PC-9 (cell line): ENCODE data around the gene RAB36. TPM values are rescaled to one million over a fixed set of nuclear protein-coding genes. Genes with fewer than 3 reads are reported as not detected.

ENCODE experiments used
- BruUV-seq: library from RNA; stranded (reverse); fragments of 400-500 nt; replicated peaks from 2 replicates; lab custom pipeline; 2021; lab: Mats Ljungman, UMichigan
- CTCF ChIA-PET: fragments of 300-600 bp; sonication (Branson Sonifier 250); formaldehyde crosslinking; loops from one replicate; lab custom pipeline; 2022; ENCODE audit warnings: antibody characterized with exemption; lab: Charles Lee
- POLR2A ChIA-PET: fragments of 300-600 bp; sonication (Branson Sonifier 250); formaldehyde crosslinking; loops from one replicate; lab custom pipeline; 2022; ENCODE audit warnings: antibody characterized with exemption; ENCODE audit not compliant: unreplicated experiment; lab: Charles Lee
- DNase-seq, 2 experiments: peaks; one replicate each; pipeline versions ENCODE4 v3.0.0 to v3.0.0-alpha.2; 2015 to 2022; ENCODE audit warnings: mixed read lengths in 1 of 2
- H2AFZ ChIP-seq: fragments of 200-600 bp; sonication (generic); 2 replicates; pipeline ENCODE4 v1.8.1; 2017; ENCODE audit warnings: antibody characterized with exemption
- H3F3A ChIP-seq: fragments of 200-600 bp; sonication (generic); 2 replicates; pipeline ENCODE4 v1.8.1; 2017; ENCODE audit warnings: antibody characterized with exemption, mild to moderate bottlenecking, low read depth; ENCODE audit not compliant: insufficient read depth
- H3K27ac ChIP-seq: fragments of 200-600 bp; sonication (generic); 2 replicates; pipeline ENCODE4 v1.6.1; 2016; ENCODE audit warnings: mixed run types
- H3K27me3 ChIP-seq: fragments of 200-600 bp; sonication (generic); 2 replicates; pipeline ENCODE4 v1.6.1; 2016; ENCODE audit warnings: low read depth, mixed run types; ENCODE audit not compliant: insufficient read depth
- H3K36me3 ChIP-seq: fragments of 200-600 bp; sonication (generic); 2 replicates; pipeline ENCODE4 v1.6.1; 2016; ENCODE audit warnings: low read depth, mixed run types
- H3K4me1 ChIP-seq: fragments of 200-600 bp; sonication (generic); replicated peaks from 2 replicates; pipeline ENCODE4 v1.6.1; 2016; ENCODE audit warnings: mixed run types; ENCODE audit not compliant: insufficient read depth
- H3K4me2 ChIP-seq: fragments of 200-600 bp; sonication (generic); 2 replicates; pipeline ENCODE4 v1.6.1; 2017; ENCODE audit warnings: mixed run types
- H3K4me3 ChIP-seq: fragments of 200-600 bp; sonication (generic); 2 replicates; pipeline ENCODE4 v1.6.1; 2016; ENCODE audit warnings: mixed run types
- H3K79me2 ChIP-seq: fragments of 200-600 bp; sonication (generic); 2 replicates; pipeline ENCODE4 v1.6.1; 2017; ENCODE audit warnings: low read depth, mixed run types
- H3K9me2 ChIP-seq: fragments of 200-600 bp; sonication (generic); 2 replicates; pipeline ENCODE4 v1.8.1; 2017; ENCODE audit warnings: mild to moderate bottlenecking; ENCODE audit not compliant: insufficient read depth
- H3K9me3 ChIP-seq: fragments of 200-600 bp; sonication (generic); 2 replicates; pipeline ENCODE4 v1.8.1; 2016; ENCODE audit warnings: low read depth; ENCODE audit not compliant: insufficient read depth
- H4K20me1 ChIP-seq: fragments of 200-600 bp; sonication (generic); 2 replicates; pipeline ENCODE4 v1.8.1; 2017; ENCODE audit not compliant: insufficient read depth
- CTCF ChIP-seq: fragments of 200-600 bp; sonication (generic); conservative IDR thresholded peaks from 2 replicates; pipeline ENCODE4 v1.6.1; 2017; ENCODE audit warnings: mixed run types, antibody characterized with exemption, mild to moderate bottlenecking, moderate library complexity
- EZH2 ChIP-seq: fragments of 200-600 bp; sonication (generic); IDR thresholded peaks from 2 replicates; pipeline ENCODE4 v1.8.0; 2017; ENCODE audit warnings: antibody characterized with exemption, low read depth
- intact Hi-C: fragments of 100-400 bp; cut with micrococcal nuclease; formaldehyde crosslinking; loops from one replicate; pipeline ENCODE4 v1.10.0; 2022; ENCODE audit not compliant: unreplicated experiment
- total RNA-seq: library from RNA; stranded (reverse); gene quantifications from 2 replicates; pipeline ENCODE4 v1.2.3, GENCODE V29; 2021

The RAB36 gene
- total RNA-seq, 1 experiment from 2014 or later = 6.8 TPM

GRCh38 chr22:23202812-23203451 lies 57.7 kb downstream of the RAB36 start:
- peaks cover 42% of the 10 kb centered on the region for H4K20me1 ChIP-seq
- H3K4me1 ChIP-seq = peaks cover 13% of the 10 kb centered on the region; the same call in 1 of the 2 replicates
- CTCF ChIA-PET = interaction anchor here (0.5 to 0.7 kb wide), 2 partner anchors 19 to 118 kb away, joined by 3 to 4 read pairs; no protein-coding TSS in a partner anchor
- BruUV-seq = no TSS peak
- DNase-seq = no peak
- no peak overlapping the region for H3K4me3 ChIP-seq
- H3K36me3 ChIP-seq = no peaks in the 10 kb centered on the region
- 0 out of 2 replicates have a peak, but pooled peaks cover 6% of the 10 kb centered on the region for H3F3A ChIP-seq
- peaks cover 82% of the 10 kb centered on the region for H3K79me2 ChIP-seq
- TF ChIP-seq EZH2 = no peak
- TF ChIP-seq CTCF = no peak
- POLR2A ChIA-PET = no interaction called here
- H3K27me3 ChIP-seq = no peaks in the 10 kb centered on the region
- no peak overlapping the region for H2AFZ ChIP-seq
- H3K9me3 ChIP-seq = no peaks in the 10 kb centered on the region
- intact Hi-C loops = no loop called here
- no peak overlapping the region for H3K4me2 ChIP-seq
- H3K9me2 ChIP-seq = no peaks in the 10 kb centered on the region
- H3K27ac ChIP-seq = no peak overlapping the region

GRCh38 chr22:23203452-23204124 lies 58.3 kb downstream of the RAB36 start:
- Histone ChIP-seq H3K79me2 (peaks cover 79% of the 10 kb centered on the region), H4K20me1 (peaks cover 38% of the 10 kb centered on the region), H3F3A (0 out of 2 replicates have a peak, but pooled peaks cover 6% of the 10 kb centered on the region), H3K4me1 (peaks cover 13% of the 10 kb centered on the region; the same call in 1 of the 2 replicates), H3K27ac (no peak overlapping the region), H3K36me3 (no peaks in the 10 kb centered on the region), H3K9me3 (no peaks in the 10 kb centered on the region), H3K4me3 (no peak overlapping the region), H3K9me2 (no peaks in the 10 kb centered on the region), H3K4me2 (no peak overlapping the region), H3K27me3 (no peaks in the 10 kb centered on the region), H2AFZ (no peak overlapping the region)
- ChIA-PET CTCF (no interaction called here), POLR2A (no interaction called here)
- DNase-seq = no peak
- intact Hi-C loops = no loop called here
- no TSS peak for BruUV-seq
- no peak for TF ChIP-seq CTCF
- TF ChIP-seq EZH2 = no peak

GRCh38 chr22:23204125-23204488 lies 58.8 kb downstream of the RAB36 start:
- H3K27ac ChIP-seq = no peak overlapping the region
- no peak overlapping the region for H3K4me3 ChIP-seq
- 0 out of 2 replicates have a peak, but pooled peaks cover 6% of the 10 kb centered on the region for H3F3A ChIP-seq
- H3K4me1 ChIP-seq = peaks cover 13% of the 10 kb centered on the region; the same call in 1 of the 2 replicates
- no peak for TF ChIP-seq EZH2
- TF ChIP-seq CTCF = no peak
- intact Hi-C loops = no loop called here
- no peaks in the 10 kb centered on the region for H3K9me2 ChIP-seq
- H3K27me3 ChIP-seq = no peaks in the 10 kb centered on the region
- no peaks in the 10 kb centered on the region for H3K36me3 ChIP-seq
- H3K79me2 ChIP-seq = peaks cover 79% of the 10 kb centered on the region
- no peak overlapping the region for H3K4me2 ChIP-seq
- no peak overlapping the region for H2AFZ ChIP-seq
- ChIA-PET CTCF (no interaction called here), POLR2A (no interaction called here)
- DNase-seq = no peak
- H4K20me1 ChIP-seq = peaks cover 34% of the 10 kb centered on the region
- H3K9me3 ChIP-seq = no peaks in the 10 kb centered on the region
- BruUV-seq = no TSS peak
